MM.1S (cell line): Measurements from ENCODE around the gene ERO1B.

Experiments
- CTCF ChIP-seq: fragments of 300-600 bp; sonication (generic); IDR thresholded peaks from 2 replicates; pipeline ENCODE4 v1.5.1; 2016; ENCODE audit warnings: antibody characterized with exemption, low read length, mixed read lengths
- EZH2phosphoT487 ChIP-seq: fragments of 300-600 bp; sonication (generic); IDR thresholded peaks from 2 replicates; pipeline ENCODE4 v1.6.1; 2018; ENCODE audit warnings: antibody characterized with exemption, low read length

- TF ChIP-seq CTCF (no peak), EZH2phosphoT487 (no peak)
Measured at GRCh38 chr1:236321101-236321500, 39.3 kb upstream of the ERO1B start.
